H1 (cell line): ENCODE results near the gene DOCK10.

Source experiments
- ASH2L ChIP-seq: fragments of 200-600, 300-600 bp; sonication (generic); IDR thresholded peaks from one replicate; pipeline ENCODE4 v1.7.1; 2017; ENCODE audit warnings: low read length
- BRCA1 ChIP-seq: IDR thresholded peaks from 2 replicates; pipeline ENCODE4 v1.6.1; 2012; ENCODE audit warnings: low read depth, low read length, improper control_type of control experiment
- CBX5 ChIP-seq: fragments of 300-800, 300-1000 bp; sonication (generic); IDR thresholded peaks from 2 replicates; pipeline ENCODE4 v1.7.1; 2016; ENCODE audit warnings: antibody characterized with exemption, low read length, low read depth
- CREB1 ChIP-seq: IDR thresholded peaks from 2 replicates; pipeline ENCODE4 v1.6.1; 2012; ENCODE audit warnings: inconsistent platforms
- EP300 ChIP-seq, 2 experiments: IDR thresholded peaks; 1 replicate in 1 of 2; 2 replicates in 1 of 2; pipeline ENCODE4 v1.6.1; 2011 to 2012; ENCODE audit warnings: low read depth in 2 of 2, low read length in 2 of 2, mild to moderate bottlenecking in 2 of 2, borderline replicate concordance in 1 of 2, inconsistent platforms in 1 of 2, moderate library complexity in 1 of 2
- EZH2 ChIP-seq: fragments of 200-600 bp; sonication (generic); IDR thresholded peaks from 2 replicates; pipeline ENCODE4 v1.7.1; 2012; ENCODE audit warnings: low read depth, mild to moderate bottlenecking, moderate library complexity, low read length, inconsistent platforms; ENCODE audit not compliant: severe bottlenecking
- JUN ChIP-seq: IDR thresholded peaks from 2 replicates; pipeline ENCODE4 v1.6.1; 2011; ENCODE audit warnings: low read depth, mild to moderate bottlenecking, improper control_type of control experiment, low read length
- NRF1 ChIP-seq: IDR thresholded peaks from 2 replicates; pipeline ENCODE4 v1.6.1; 2011; ENCODE audit warnings: mild to moderate bottlenecking, low read depth, low read length, improper control_type of control experiment
- POLR2AphosphoS5 ChIP-seq: IDR thresholded peaks from 2 replicates; pipeline ENCODE4 v1.6.1; 2011; ENCODE audit warnings: low read depth, low read length
- RAD21 ChIP-seq, 2 experiments: IDR thresholded peaks in 1 of 2; conservative IDR thresholded peaks in 1 of 2; 2 replicates each; pipeline ENCODE4 v1.6.1; 2011; ENCODE audit warnings: low read depth in 2 of 2, low read length in 2 of 2, improper control_type of control experiment in 1 of 2, inconsistent platforms in 1 of 2, mild to moderate bottlenecking in 1 of 2, moderate library complexity in 1 of 2
- RFX5 ChIP-seq: IDR thresholded peaks from 2 replicates; pipeline ENCODE4 v1.6.1; 2011; ENCODE audit warnings: low read depth, low read length, improper control_type of control experiment, borderline replicate concordance
- SIX5 ChIP-seq: IDR thresholded peaks from 2 replicates; pipeline ENCODE4 v1.6.1; 2011; ENCODE audit warnings: mild to moderate bottlenecking, low read depth, low read length
- TF ChIP-seq, protein P1 (sequence below), 3 experiments: IDR thresholded peaks; 1 replicate in 2 of 3; 2 replicates in 1 of 3; pipeline versions ENCODE4 v1.5.1 to v1.6.1; 2011; ENCODE audit warnings: low read length in 3 of 3, mild to moderate bottlenecking in 3 of 3, inconsistent platforms in 2 of 3, low read depth in 1 of 3, moderate library complexity in 1 of 3; ENCODE audit not compliant: insufficient read depth in 1 of 3; ENCODE audit errors: control extremely low read depth in 1 of 3
- TF ChIP-seq, protein P2 (sequence below): IDR thresholded peaks from 2 replicates; pipeline ENCODE4 v1.6.1; 2011; ENCODE audit warnings: low read depth, mild to moderate bottlenecking, low read length; ENCODE audit not compliant: insufficient read depth

DNA sequence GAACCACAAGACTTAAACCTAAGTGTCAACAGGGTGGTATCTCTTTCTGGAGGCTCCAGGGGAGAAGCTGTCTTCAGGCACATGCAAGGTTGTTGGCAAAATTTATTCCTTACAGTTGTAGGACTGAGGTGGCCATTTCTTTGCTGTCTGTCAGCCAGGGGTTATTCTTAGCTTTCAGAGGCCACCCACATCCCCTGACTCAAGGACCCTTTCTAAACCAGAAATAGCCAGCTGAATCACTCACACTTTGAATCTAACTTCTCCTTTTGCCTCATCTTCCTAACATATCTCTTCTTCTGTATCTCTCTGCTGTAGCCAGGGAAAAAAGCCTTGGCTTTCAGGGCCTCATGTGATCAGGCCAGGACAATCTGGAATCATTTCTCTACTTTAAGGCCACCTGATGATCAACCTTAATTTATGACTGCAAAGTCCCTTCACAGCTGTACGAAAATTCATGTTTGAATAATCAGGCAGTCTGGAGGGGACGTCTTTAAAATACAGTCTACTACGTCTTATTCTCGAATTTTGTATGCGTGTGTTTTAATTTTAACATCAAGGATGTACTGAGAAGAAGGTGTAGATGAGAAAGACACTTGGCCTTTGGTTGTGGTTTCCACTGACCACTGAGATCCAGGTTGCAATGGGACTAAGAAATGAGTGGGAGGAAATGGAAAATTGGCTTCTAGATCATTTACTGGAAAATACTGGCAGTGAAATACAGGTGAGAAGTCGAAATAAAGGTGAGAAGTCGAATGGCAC, 90.4 kb downstream of the DOCK10 start:
- TF ChIP-seq EP300 (IDR thresholded peaks at IDR 0.05; ENCODE audit: borderline replicate concordance in 1 of 2, low read depth in 2 of 2, low read length in 2 of 2) (no peak), EZH2 (no peak), BRCA1 (no peak), NRF1 (no peak), RAD21 (IDR thresholded peaks at IDR 0.05 in 1 of 2, conservative IDR thresholded peaks at IDR 0.05 in 1 of 2; ENCODE audit: low read depth in 2 of 2, low read length in 2 of 2) (no peak), JUN (no peak), ASH2L (no peak), CREB1 (no peak), SIX5 (no peak), POLR2AphosphoS5 (no peak), CBX5 (no peak), RFX5 (no peak)
- TF ChIP-seq, protein P1, sequence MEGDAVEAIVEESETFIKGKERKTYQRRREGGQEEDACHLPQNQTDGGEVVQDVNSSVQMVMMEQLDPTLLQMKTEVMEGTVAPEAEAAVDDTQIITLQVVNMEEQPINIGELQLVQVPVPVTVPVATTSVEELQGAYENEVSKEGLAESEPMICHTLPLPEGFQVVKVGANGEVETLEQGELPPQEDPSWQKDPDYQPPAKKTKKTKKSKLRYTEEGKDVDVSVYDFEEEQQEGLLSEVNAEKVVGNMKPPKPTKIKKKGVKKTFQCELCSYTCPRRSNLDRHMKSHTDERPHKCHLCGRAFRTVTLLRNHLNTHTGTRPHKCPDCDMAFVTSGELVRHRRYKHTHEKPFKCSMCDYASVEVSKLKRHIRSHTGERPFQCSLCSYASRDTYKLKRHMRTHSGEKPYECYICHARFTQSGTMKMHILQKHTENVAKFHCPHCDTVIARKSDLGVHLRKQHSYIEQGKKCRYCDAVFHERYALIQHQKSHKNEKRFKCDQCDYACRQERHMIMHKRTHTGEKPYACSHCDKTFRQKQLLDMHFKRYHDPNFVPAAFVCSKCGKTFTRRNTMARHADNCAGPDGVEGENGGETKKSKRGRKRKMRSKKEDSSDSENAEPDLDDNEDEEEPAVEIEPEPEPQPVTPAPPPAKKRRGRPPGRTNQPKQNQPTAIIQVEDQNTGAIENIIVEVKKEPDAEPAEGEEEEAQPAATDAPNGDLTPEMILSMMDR (IDR thresholded peaks at IDR 0.05; ENCODE audit: control extremely low read depth in 1 of 3, insufficient read depth in 1 of 3, low read depth in 1 of 3, low read length in 3 of 3) = no peak
- TF ChIP-seq, protein P2, sequence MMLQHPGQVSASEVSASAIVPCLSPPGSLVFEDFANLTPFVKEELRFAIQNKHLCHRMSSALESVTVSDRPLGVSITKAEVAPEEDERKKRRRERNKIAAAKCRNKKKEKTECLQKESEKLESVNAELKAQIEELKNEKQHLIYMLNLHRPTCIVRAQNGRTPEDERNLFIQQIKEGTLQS = no peak
